ENCODE results near the gene ZFPL1. TPM values are rescaled to one million over a fixed set of nuclear protein-coding genes. Genes with fewer than 3 reads are reported as not detected.
A peak's percentile ranks its signal among the peaks of the same experiment; 100 is the strongest.

ZFPL1 gene
- total and polyA plus RNA-seq, 2 donors (not counting 3 experiments of a cell fraction or from before 2014, with no cell fraction given), result 37.6 to 139 TPM

GRCh38 chr11:65121447-65121864 lies 37.4 kb downstream of the ZFPL1 start:
- Histone ChIP-seq H3K9me1 (replicated peaks; ENCODE audit: control insufficient read depth, extremely low read depth, insufficient read depth, low read length) (no peaks in the 10 kb centered on the region), H3K9me3 (replicated peaks; ENCODE audit: control insufficient read depth, insufficient read depth, low read length) (no peaks in the 10 kb centered on the region), H4K20me1 (replicated peaks; ENCODE audit: control insufficient read depth, extremely low read depth, insufficient read depth, low read length) (no peaks in the 10 kb centered on the region), H3K4me1 (ENCODE audit: control insufficient read depth, extremely low read depth, insufficient read depth, low read length) (peaks cover 15% of the 10 kb centered on the region), H3K4me2 (ENCODE audit: insufficient read depth, low read length) (peak overlapping the region; percentile 66), H2AFZ (ENCODE audit: low read depth, low read length) (no peak overlapping the region), H3K79me2 (ENCODE audit: control insufficient read depth, insufficient read depth, low read length) (peaks cover 34% of the 10 kb centered on the region), H3K9ac (replicated peaks; ENCODE audit: extremely low read depth, insufficient read depth, low read length) (peak overlapping the region; percentile 90), H3K27ac (ENCODE audit: insufficient read depth, low read depth, low read length) (peak overlapping the region; percentile 53), H3K27me3 (ENCODE audit: control insufficient read depth in 2 of 2, insufficient read depth in 2 of 2, low read length in 2 of 2) (no peaks in the 10 kb centered on the region), H3K4me3 (replicated peaks in 1 of 3; ENCODE audit: insufficient read depth in 1 of 3, low read depth in 1 of 3, low read length in 3 of 3) (peak overlapping the region; percentile 48 to 94 (median 82)), H3K36me3 (ENCODE audit: control insufficient read depth in 2 of 2, extremely low read depth in 1 of 2, insufficient read depth in 2 of 2, low read length in 2 of 2) (peaks cover 7 to 24% of the 10 kb centered on the region in 2 experiments)
- dilution Hi-C loops (cut with MboI; ENCODE audit: extremely low pct_ligation_motif_present, low sequenced_read_pairs) (no loop called here), intact Hi-C loops (cut with micrococcal nuclease) (no loop called here)
- FAIRE-seq (peak; percentile 56), DNase-seq (ENCODE audit: low read depth, low spot score) (no peak)
- CTCF ChIA-PET, result interaction anchor here (0.9 to 3.4 kb wide), 4 partner anchors 10 to 60 kb away, joined by 3 to 45 read pairs (median 10); partner anchors contain the start of genes CAPN1, SYVN1 and TM7SF2
- BruUV-seq (replicated peaks), result TSS peak; percentile 63
- TF ChIP-seq, protein P1, sequence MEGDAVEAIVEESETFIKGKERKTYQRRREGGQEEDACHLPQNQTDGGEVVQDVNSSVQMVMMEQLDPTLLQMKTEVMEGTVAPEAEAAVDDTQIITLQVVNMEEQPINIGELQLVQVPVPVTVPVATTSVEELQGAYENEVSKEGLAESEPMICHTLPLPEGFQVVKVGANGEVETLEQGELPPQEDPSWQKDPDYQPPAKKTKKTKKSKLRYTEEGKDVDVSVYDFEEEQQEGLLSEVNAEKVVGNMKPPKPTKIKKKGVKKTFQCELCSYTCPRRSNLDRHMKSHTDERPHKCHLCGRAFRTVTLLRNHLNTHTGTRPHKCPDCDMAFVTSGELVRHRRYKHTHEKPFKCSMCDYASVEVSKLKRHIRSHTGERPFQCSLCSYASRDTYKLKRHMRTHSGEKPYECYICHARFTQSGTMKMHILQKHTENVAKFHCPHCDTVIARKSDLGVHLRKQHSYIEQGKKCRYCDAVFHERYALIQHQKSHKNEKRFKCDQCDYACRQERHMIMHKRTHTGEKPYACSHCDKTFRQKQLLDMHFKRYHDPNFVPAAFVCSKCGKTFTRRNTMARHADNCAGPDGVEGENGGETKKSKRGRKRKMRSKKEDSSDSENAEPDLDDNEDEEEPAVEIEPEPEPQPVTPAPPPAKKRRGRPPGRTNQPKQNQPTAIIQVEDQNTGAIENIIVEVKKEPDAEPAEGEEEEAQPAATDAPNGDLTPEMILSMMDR (IDR thresholded peaks at IDR 0.05; ENCODE audit: extremely low read depth in 1 of 2, insufficient read depth in 1 of 2, low read depth in 1 of 2, low read length in 2 of 2), result no peak
- TF ChIP-seq, protein P2, sequence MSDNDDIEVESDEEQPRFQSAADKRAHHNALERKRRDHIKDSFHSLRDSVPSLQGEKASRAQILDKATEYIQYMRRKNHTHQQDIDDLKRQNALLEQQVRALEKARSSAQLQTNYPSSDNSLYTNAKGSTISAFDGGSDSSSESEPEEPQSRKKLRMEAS (IDR thresholded peaks at IDR 0.05; ENCODE audit: insufficient read depth, insufficient read length), result no peak
- TF ChIP-seq POLR2A (IDR thresholded peaks at IDR 0.05; ENCODE audit: low read depth, low read length) (no peak), JUN (IDR thresholded peaks at IDR 0.05; ENCODE audit: borderline replicate concordance, insufficient read depth, insufficient read length, low read depth) (no peak), POLR2AphosphoS5 (IDR thresholded peaks at IDR 0.05; ENCODE audit: insufficient read depth, low read depth, low read length) (no peak), MYC (IDR thresholded peaks at IDR 0.05; ENCODE audit: low read depth, low read length) (no peak), FOS (IDR thresholded peaks at IDR 0.05; ENCODE audit: borderline replicate concordance, insufficient read depth, low read length) (no peak), EZH2 (IDR thresholded peaks at IDR 0.05; ENCODE audit: borderline replicate concordance, low read depth, low read length, severe bottlenecking) (no peak), GATA2 (IDR thresholded peaks at IDR 0.05; ENCODE audit: insufficient read depth, insufficient read length, low read depth, low read length) (no peak)
- POLR2A ChIA-PET, result interaction anchor here (0.8 to 1.9 kb wide), 4 partner anchors 14 to 140 kb away, joined by 3 to 7 read pairs (median 6); partner anchors contain the start of gene POLA2

Data from endothelial cell of umbilical vein (primary cell).